Stomach (tissue), 4 donors: ENCODE results near the gene TPPP.

Experiments
- CTCF ChIP-seq, 7 experiments: fragments of 450-650 bp in 4 of 7; fragments of 200-600 bp in 3 of 7; sonication (generic) in 3 of 7; IDR thresholded peaks; one replicate each; pipeline ENCODE4 v1.5.1; 2016 to 2019; ENCODE audit warnings: antibody characterized with exemption in 7 of 7, control low read depth in 2 of 7, mild to moderate bottlenecking in 1 of 7
- EP300 ChIP-seq: sonication (generic); formaldehyde crosslinking; IDR thresholded peaks from one replicate; pipeline ENCODE4 v1.6.1; 2017; ENCODE audit warnings: antibody characterized with exemption
- POLR2A ChIP-seq, 4 donors: fragments of 450-650 bp; IDR thresholded peaks; one replicate each; pipeline ENCODE4 v1.6.1; 2016; ENCODE audit warnings: antibody characterized with exemption in 4 of 4, control low read depth in 2 of 4, mild to moderate bottlenecking in 1 of 4, moderate library complexity in 1 of 4

- no peak for TF ChIP-seq POLR2A (IDR thresholded peaks at IDR 0.05)
- no peak for TF ChIP-seq CTCF (IDR thresholded peaks at IDR 0.05)
- no peak for TF ChIP-seq EP300
Observed at GRCh38 chr5:619444-619843, 73.7 kb downstream of the TPPP start.
